CD14-positive monocyte (primary cell): Measurements from ENCODE around the gene TLCD1. TPM values are rescaled to one million over a fixed set of nuclear protein-coding genes. Genes with fewer than 3 reads are reported as not detected.
"Not testable (repeated sequence)": the region's sequence is repeated elsewhere in the genome, so short reads cannot be mapped to it uniquely, and the experiment has no call there.

Experiments
- DNase-seq, 3 donors: peaks; one replicate each; pipeline ENCODE4 v3.0.0-alpha.2; 2011 to 2022
- H2AFZ ChIP-seq: 2 replicates; pipeline ENCODE4 v1.6.0; 2012; ENCODE audit warnings: mild to moderate bottlenecking, low read depth, low read length, inconsistent platforms; ENCODE audit not compliant: insufficient read depth, poor library complexity, severe bottlenecking
- H3K27ac ChIP-seq, 2 donors: 1 replicate in 1 of 2; 2 replicates in 1 of 2; pipeline ENCODE4 v1.5.1; 2012 to 2013; ENCODE audit warnings: low read length in 2 of 2, control low read depth in 1 of 2, inconsistent platforms in 1 of 2, low read depth in 1 of 2, mild to moderate bottlenecking in 1 of 2
- H3K27me3 ChIP-seq, 2 donors: one replicate each; pipeline versions ENCODE4 v1.6.0 to v1.6.1; 2011 to 2013; ENCODE audit warnings: low read length in 2 of 2; ENCODE audit not compliant: control insufficient read depth in 2 of 2, insufficient read depth in 2 of 2
- H3K36me3 ChIP-seq, 2 donors: replicated peaks in 1 of 2; 1 replicate in 1 of 2; 2 replicates in 1 of 2; pipeline versions ENCODE4 v1.5.1 to v1.6.1; 2012 to 2013; ENCODE audit warnings: low read length in 2 of 2, control low read depth in 1 of 2, inconsistent platforms in 1 of 2, mild to moderate bottlenecking in 1 of 2; ENCODE audit not compliant: insufficient read depth in 2 of 2, control insufficient read depth in 1 of 2
- H3K4me1 ChIP-seq, 2 donors: 1 replicate in 1 of 2; 2 replicates in 1 of 2; pipeline versions ENCODE4 v1.5.1 to v1.6.1; 2012 to 2013; ENCODE audit warnings: low read length in 2 of 2, control low read depth in 1 of 2, inconsistent platforms in 1 of 2, mild to moderate bottlenecking in 1 of 2, moderate library complexity in 1 of 2; ENCODE audit not compliant: insufficient read depth in 2 of 2, control insufficient read depth in 1 of 2
- H3K4me2 ChIP-seq: replicated peaks from 2 replicates; pipeline ENCODE3; 2012; ENCODE audit warnings: low read length, moderate library complexity, mild to moderate bottlenecking; ENCODE audit not compliant: poor library complexity, severe bottlenecking; ENCODE audit errors: extremely low read depth
- H3K4me3 ChIP-seq, 3 experiments: fragments of 200-600 bp in 1 of 3; sonication (generic) in 1 of 3; replicated peaks in 1 of 3; 1 replicate in 2 of 3; 2 replicates in 1 of 3; pipeline ENCODE4 v1.5.1; 2011 to 2013; ENCODE audit warnings: low read length in 3 of 3, mild to moderate bottlenecking in 3 of 3, control low read depth in 2 of 3, low read depth in 2 of 3, inconsistent platforms in 1 of 3, moderate library complexity in 1 of 3
- H3K79me2 ChIP-seq: 2 replicates; pipeline ENCODE4 v1.6.0; 2012; ENCODE audit warnings: mild to moderate bottlenecking, control low read depth, inconsistent platforms, low read length, moderate library complexity; ENCODE audit not compliant: insufficient read depth
- H3K9ac ChIP-seq: 2 replicates; pipeline ENCODE4 v1.6.0; 2017; ENCODE audit warnings: low read length, mild to moderate bottlenecking; ENCODE audit not compliant: insufficient read depth, poor library complexity, severe bottlenecking
- H3K9me3 ChIP-seq, 2 donors: replicated peaks in 1 of 2; 1 replicate in 1 of 2; 2 replicates in 1 of 2; pipeline versions ENCODE4 v1.5.1 to v1.6.1; 2012 to 2013; ENCODE audit warnings: low read length in 2 of 2, control low read depth in 1 of 2; ENCODE audit not compliant: control insufficient read depth in 1 of 2, insufficient read depth in 1 of 2
- H4K20me1 ChIP-seq: 2 replicates; pipeline ENCODE4 v1.6.0; 2012; ENCODE audit warnings: mild to moderate bottlenecking, low read length, control low read depth, moderate library complexity; ENCODE audit not compliant: insufficient read depth
- H3K27ac Mint-ChIP-seq, 7 donors: one replicate each; pipeline ENCODE4 v1.8.0; 2020; ENCODE audit warnings: mild to moderate bottlenecking in 7 of 7, mixed read lengths in 7 of 7, moderate library complexity in 6 of 7, inconsistent platforms in 2 of 7
- H3K27me3 Mint-ChIP-seq, 3 donors: one replicate each; pipeline ENCODE4 v1.8.0; 2021 to 2022; ENCODE audit warnings: low read depth in 3 of 3, mild to moderate bottlenecking in 3 of 3, mixed read lengths in 3 of 3, moderate library complexity in 3 of 3, inconsistent platforms in 1 of 3
- H3K36me3 Mint-ChIP-seq, 2 donors: one replicate each; pipeline ENCODE4 v1.8.0; 2020; ENCODE audit warnings: mixed read lengths in 2 of 2, inconsistent platforms in 1 of 2, mild to moderate bottlenecking in 1 of 2
- H3K4me1 Mint-ChIP-seq: one replicate; pipeline ENCODE4 v1.8.0; 2020; ENCODE audit warnings: mild to moderate bottlenecking, mixed read lengths
- H3K4me3 Mint-ChIP-seq, 2 donors: one replicate each; pipeline ENCODE4 v1.8.0; 2020; ENCODE audit warnings: mild to moderate bottlenecking in 2 of 2, mixed read lengths in 2 of 2, moderate library complexity in 1 of 2
- H3K9me3 Mint-ChIP-seq, 7 donors: one replicate each; pipeline ENCODE4 v1.8.0; 2020 to 2022; ENCODE audit warnings: mixed read lengths in 7 of 7, mild to moderate bottlenecking in 6 of 7, moderate library complexity in 6 of 7, inconsistent platforms in 2 of 7
- CTCF ChIP-seq: fragments of 200-600 bp; IDR thresholded peaks from one replicate; pipeline ENCODE4 v1.8.0; 2022; ENCODE audit warnings: antibody characterized with exemption, mild to moderate bottlenecking
- WGBS: methylation state at CpG from one replicate; pipeline ENCODE4 v1.1.5; 2013; ENCODE audit warnings: missing lambda C conversion rate; ENCODE audit not compliant: insufficient coverage; 5-methylcytosine and 5-hydroxymethylcytosine counted together
- intact Hi-C, 2 donors: fragments of 100-400 bp; cut with micrococcal nuclease; formaldehyde crosslinking; loops; one replicate each; pipeline versions ENCODE4 v1.15.0 to v1.15.1; 2023
- polyA plus RNA-seq, 3 donors: library from polyadenylated mRNA; depleted of rRNA in 1 of 3; unstranded in 2 of 3; stranded (reverse) in 1 of 3; fragments of 300-500 nt in 2 of 3; fragments of >200 nt in 1 of 3; fragmentation: Illumina TruSeq in 2 of 3; gene quantifications; 1 replicate in 2 of 3; 2 replicates in 1 of 3; pipeline ENCODE4 v1.2.3, GENCODE V29; 2012 to 2021

Gene TLCD1
- polyA plus RNA-seq, 3 donors: 0.79 TPM; not detected in 2

GRCh38 chr17:28724500-28725165, 1.4 kb downstream of the TLCD1 start:
- no peak overlapping the region for H2AFZ ChIP-seq
- H3K36me3 Mint-ChIP-seq: peaks cover 36 to 44% of the 10 kb centered on the region in 2 donors
- H3K27ac ChIP-seq: no peak overlapping the region
- peaks cover 57% of the 10 kb centered on the region for H4K20me1 ChIP-seq
- H3K4me3 Mint-ChIP-seq: peak overlapping the region; percentile 13 to 48
- no peaks in the 10 kb centered on the region for H3K9me3 ChIP-seq
- peaks cover 0 to 2% (median 0%) of the 10 kb centered on the region in 7 donors for H3K9me3 Mint-ChIP-seq
- no peak for TF ChIP-seq CTCF
- peaks cover 55 to 72% of the 10 kb centered on the region in 2 donors for H3K4me1 ChIP-seq
- H3K4me3 ChIP-seq: peak overlapping the region in 1 of 3 experiments; percentile 96
- H3K36me3 ChIP-seq: peaks cover 35 to 40% of the 10 kb centered on the region in 2 donors
- peaks cover 62% of the 10 kb centered on the region for H3K4me1 Mint-ChIP-seq
- WGBS: 94% methylated on average over 8 of the region's 10 CpGs
- peak overlapping the region; percentile 100 for H3K4me2 ChIP-seq
- H3K27me3 ChIP-seq: no peaks in the 10 kb centered on the region
- peaks cover 28% of the 10 kb centered on the region for H3K79me2 ChIP-seq
- intact Hi-C loops: loop anchor here in 1 of 2 donors (5.0 kb wide), 1 partner anchor 88 kb away; no protein-coding TSS in a partner anchor
- no peak overlapping the region for H3K9ac ChIP-seq
- H3K27ac Mint-ChIP-seq: peak overlapping the region in 3 of 7 donors; percentile 11 to 55 (median 40)
- H3K27me3 Mint-ChIP-seq: peaks cover 2 to 15% (median 6%) of the 10 kb centered on the region in 3 donors
- no peak for DNase-seq

- intact Hi-C loops, H3K9me3 Mint-ChIP-seq, DNase-seq, H3K27me3 ChIP-seq, H3K9ac ChIP-seq, H3K9me3 ChIP-seq, H3K4me3 ChIP-seq, H2AFZ ChIP-seq, H3K27ac ChIP-seq, H3K4me2 ChIP-seq: not testable (repeated sequence)
- peaks cover 57% of the 10 kb centered on the region for H4K20me1 ChIP-seq
- peaks cover 2 to 15% (median 6%) of the 10 kb centered on the region in 3 donors for H3K27me3 Mint-ChIP-seq
- H3K36me3 ChIP-seq: peaks cover 35 to 40% of the 10 kb centered on the region in 2 donors
- H3K27ac Mint-ChIP-seq: peak overlapping the region in 1 of 7 donors; percentile 55
- WGBS: 96% methylated on average over 2 of the region's 4 CpGs
- peaks cover 28% of the 10 kb centered on the region for H3K79me2 ChIP-seq
- H3K36me3 Mint-ChIP-seq: peaks cover 36 to 44% of the 10 kb centered on the region in 2 donors
- peaks cover 60% of the 10 kb centered on the region for H3K4me1 Mint-ChIP-seq
- H3K4me3 Mint-ChIP-seq: peak overlapping the region in 1 of 2 donors; percentile 13
- peaks cover 53 to 70% of the 10 kb centered on the region in 2 donors for H3K4me1 ChIP-seq
Measured at GRCh38 chr17:28723836-28724499, 2.1 kb downstream of the TLCD1 start.
